Measurements from ENCODE around the gene LATS1.

Gene LATS1

GRCh38 chr6:149660028-149660427 is 57.9 kb downstream of the LATS1 start:
- DNase-seq (ENCODE audit: low read depth) = no peak

GRCh38 chr6:149657441-149657840 is 60.5 kb downstream of the LATS1 start:
- DNase-seq (ENCODE audit: low read depth) = no peak

DNA sequence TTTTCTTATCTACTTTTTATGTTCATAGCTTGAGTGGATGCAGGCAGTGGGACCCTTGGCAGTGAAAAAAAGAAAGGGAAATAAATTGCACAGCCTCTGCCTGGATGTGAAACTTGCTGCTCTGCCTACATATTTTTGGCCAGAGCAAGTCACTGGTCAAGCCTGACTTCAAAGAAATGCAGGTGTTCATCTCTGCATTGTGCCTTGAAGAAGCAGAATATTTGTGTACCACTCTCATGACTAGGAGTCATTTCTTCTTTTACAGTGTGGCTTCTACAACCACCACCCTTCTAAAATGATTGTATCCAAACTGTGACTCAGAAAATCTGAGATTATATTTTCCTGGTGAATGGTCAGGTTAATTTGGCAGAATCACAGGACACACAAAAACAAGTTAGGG is 66.8 kb downstream of the LATS1 start:
- DNase-seq (ENCODE audit: low read depth) = no peak

GRCh38 chr6:149648148-149649145 is 69.5 kb downstream of the LATS1 start, which contains the start of gene KATNA1:
TSS of gene KATNA1 (minus strand) at chr6:149648714. CDS start at chr6:149638547, 10,167 bp downstream.
- DNase-seq (ENCODE audit: low read depth) = peak; percentile 79

- DNase-seq (ENCODE audit: low read depth) = no peak
Observed at GRCh38 chr6:149646599-149646998, 71.3 kb downstream of the LATS1 start.

DNA sequence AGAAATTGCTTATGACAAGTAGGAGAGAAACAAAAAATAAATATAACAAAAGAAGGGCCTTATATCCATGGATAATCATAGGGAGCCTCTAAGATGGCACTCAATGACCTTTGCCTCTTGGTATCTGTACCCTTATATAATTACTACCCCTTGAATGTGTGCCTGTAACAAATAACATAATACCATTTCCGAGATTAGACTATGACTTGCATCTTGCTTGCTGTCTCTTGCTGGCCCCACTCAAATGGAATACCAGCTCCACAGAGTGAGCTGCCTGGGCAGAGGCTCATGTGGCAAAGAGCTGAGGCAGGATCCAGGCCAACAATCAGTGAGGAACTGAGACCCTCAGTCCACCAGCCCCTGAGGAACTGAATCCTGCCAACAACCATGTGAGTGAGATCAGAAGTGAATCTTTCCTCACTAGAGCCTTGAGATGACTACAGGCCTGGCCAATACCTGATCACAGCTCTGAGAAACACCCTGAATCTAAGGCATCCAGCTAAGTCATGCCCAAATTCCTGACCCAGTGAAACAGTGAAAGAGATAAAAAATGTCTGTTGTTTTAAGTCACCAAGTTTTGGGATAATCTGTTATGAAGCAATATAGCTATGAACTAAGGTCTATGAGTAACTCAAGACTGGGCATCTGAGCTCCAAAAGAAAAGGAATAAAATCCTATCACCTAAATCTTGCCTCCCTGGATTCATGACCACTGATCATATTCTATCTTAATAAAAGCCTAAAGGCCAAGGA is 74.9 kb downstream of the LATS1 start:
- no peak for DNase-seq (ENCODE audit: low read depth)

DNA sequence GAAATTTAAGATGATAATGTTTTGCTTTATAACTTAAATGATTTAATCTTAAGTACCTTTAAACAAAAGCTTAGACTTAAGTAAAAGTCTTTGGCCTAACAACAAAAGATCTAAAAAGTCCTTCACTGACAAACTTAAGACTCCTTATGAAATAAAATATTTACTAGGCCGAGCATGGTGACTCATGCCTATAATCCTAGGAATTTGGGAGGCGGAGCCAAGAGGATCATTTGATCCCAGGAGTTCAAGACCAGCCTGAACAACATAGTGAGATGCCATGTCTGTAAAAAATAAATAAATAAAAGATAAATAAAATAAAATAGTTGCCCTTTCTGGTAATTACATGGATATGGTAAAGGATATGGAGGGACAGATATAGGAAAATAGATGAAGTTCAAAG is 81.8 kb downstream of the LATS1 start:
- no peak for DNase-seq (ENCODE audit: low read depth)

- DNase-seq (ENCODE audit: low read depth) = no peak
Observed at GRCh38 chr6:149634315-149634714, 83.6 kb downstream of the LATS1 start.

- DNase-seq (ENCODE audit: low read depth) = no peak
Observed at GRCh38 chr6:149628875-149629510, 88.9 kb downstream of the LATS1 start.

DNA sequence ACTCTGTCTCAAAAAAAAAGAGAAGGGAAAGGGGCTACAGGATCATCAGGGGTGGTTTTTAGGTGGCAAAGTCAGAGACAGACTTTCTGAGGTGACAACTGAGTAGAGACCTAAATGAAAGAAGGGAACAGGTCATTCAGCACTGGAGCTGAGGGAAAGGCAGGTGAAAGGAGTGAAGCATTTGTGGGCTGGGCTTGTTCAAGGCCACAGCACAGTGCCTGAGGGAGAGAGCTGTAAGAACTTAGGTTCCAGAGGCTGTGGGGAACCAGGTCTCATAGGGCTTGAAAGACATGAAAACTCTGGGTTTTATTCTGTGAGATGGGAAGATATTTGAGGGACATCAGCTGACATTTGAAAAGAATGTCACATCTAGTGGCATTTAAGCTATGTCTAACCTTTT is 90.2 kb downstream of the LATS1 start:
- DNase-seq (ENCODE audit: low read depth) = no peak

GRCh38 chr6:149615805-149616204 is 102.1 kb downstream of the LATS1 start:
- no peak for DNase-seq (ENCODE audit: low read depth)

DNA sequence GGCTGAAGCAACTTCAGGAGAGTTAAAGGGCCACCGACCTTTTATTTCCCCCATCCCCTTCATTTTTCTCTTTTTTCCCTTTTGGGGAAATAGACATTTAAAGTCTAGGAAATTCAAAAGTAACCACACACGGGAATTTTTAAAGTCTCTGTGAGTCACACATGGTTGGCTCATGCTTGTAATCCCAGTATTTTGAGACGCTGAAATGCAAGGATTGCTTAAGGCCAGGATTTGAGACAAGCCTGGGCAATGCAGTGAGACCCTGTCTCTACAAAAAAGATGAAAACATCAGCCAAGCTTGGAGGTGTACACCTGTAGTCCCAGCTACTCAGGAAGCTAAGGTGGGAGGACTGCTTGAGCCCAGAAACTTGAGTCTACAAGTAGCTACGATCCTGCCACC is 103.6 kb downstream of the LATS1 start:
- no peak for DNase-seq (ENCODE audit: low read depth)

DNA sequence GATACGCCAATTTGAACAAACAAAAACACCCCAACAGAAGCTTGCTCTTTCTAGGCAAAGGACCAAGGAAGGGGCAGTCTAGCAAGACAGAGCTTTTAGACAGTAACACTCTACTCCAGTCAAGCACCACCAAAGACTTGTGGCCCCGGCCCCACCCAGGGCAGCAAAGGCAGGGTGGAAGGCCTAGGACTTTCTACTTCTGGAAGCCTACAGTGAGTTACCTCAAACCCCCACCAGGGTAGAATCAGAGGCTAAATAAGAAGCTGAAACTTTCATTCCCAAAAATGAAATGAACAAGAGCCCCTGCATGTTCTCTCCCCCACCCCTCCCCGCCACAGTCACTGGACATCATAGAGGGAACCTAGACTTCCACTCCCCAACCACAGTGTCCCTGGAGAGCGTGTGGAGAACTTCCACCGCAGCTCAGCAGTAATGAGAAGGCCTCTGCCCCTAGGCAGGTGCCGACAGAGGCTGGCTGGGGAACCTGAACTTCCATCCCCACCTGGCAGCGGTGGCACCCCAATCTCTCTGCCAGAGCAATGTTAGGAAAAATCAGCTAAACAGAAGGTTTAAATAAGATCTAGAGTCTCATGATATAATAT is 109.4 kb downstream of the LATS1 start:
- no peak for DNase-seq (ENCODE audit: low read depth)

All from stimulated activated CD8-positive, alpha-beta memory T cell treated with anti-CD3 and anti-CD28 coated beads, Interleukin-15, amount 100 ng/mL, for 24 hours (primary cell).